ENCODE results near the gene AMELX. TPM values are rescaled to one million over a fixed set of nuclear protein-coding genes. Genes with fewer than 3 reads are reported as not detected.

Gene AMELX
- total RNA-seq, 2 experiments from 2014 or later: not detected

GRCh38 chrX:11272863-11273262 lies 20.4 kb upstream of the AMELX start:
- no peak for DNase-seq
- POLR2A ChIA-PET: no interaction called here
- CTCF ChIA-PET: no interaction called here
- no peaks in the 10 kb centered on the region for H3K27me3 Mint-ChIP-seq
- no peak overlapping the region for H3K27ac Mint-ChIP-seq
- H3K9me3 Mint-ChIP-seq: no peaks in the 10 kb centered on the region
- no peaks in the 10 kb centered on the region for H3K4me1 Mint-ChIP-seq
- H3K36me3 Mint-ChIP-seq (ENCODE audit: low read depth): no peaks in the 10 kb centered on the region
- H3K4me3 Mint-ChIP-seq: no peak overlapping the region

- Mint-ChIP-seq H3K4me3 (no peak overlapping the region), H3K4me1 (no peaks in the 10 kb centered on the region), H3K27me3 (no peaks in the 10 kb centered on the region), H3K36me3 (ENCODE audit: low read depth) (no peaks in the 10 kb centered on the region), H3K27ac (no peak overlapping the region), H3K9me3 (no peaks in the 10 kb centered on the region)
- POLR2A ChIA-PET: no interaction called here
- no peak for DNase-seq
- CTCF ChIA-PET: no interaction called here
Observed at GRCh38 chrX:11273544-11273943, 19.7 kb upstream of the AMELX start.

GRCh38 chrX:11282043-11282442 lies 11.2 kb upstream of the AMELX start:
- Mint-ChIP-seq H3K4me3 (no peak overlapping the region), H3K36me3 (ENCODE audit: low read depth) (no peaks in the 10 kb centered on the region), H3K9me3 (no peaks in the 10 kb centered on the region), H3K27ac (no peak overlapping the region), H3K27me3 (no peaks in the 10 kb centered on the region), H3K4me1 (no peaks in the 10 kb centered on the region)
- CTCF ChIA-PET: no interaction called here
- no peak for DNase-seq
- POLR2A ChIA-PET: no interaction called here

GRCh38 chrX:11285651-11286050 lies 7.6 kb upstream of the AMELX start:
- Mint-ChIP-seq H3K9me3 (no peaks in the 10 kb centered on the region), H3K36me3 (ENCODE audit: low read depth) (no peaks in the 10 kb centered on the region), H3K27me3 (no peaks in the 10 kb centered on the region), H3K4me3 (no peak overlapping the region), H3K27ac (no peak overlapping the region), H3K4me1 (no peaks in the 10 kb centered on the region)
- no peak for DNase-seq
- ChIA-PET POLR2A (no interaction called here), CTCF (no interaction called here)

GRCh38 chrX:11287505-11287904 lies 5.7 kb upstream of the AMELX start:
- Mint-ChIP-seq H3K27me3 (no peaks in the 10 kb centered on the region), H3K27ac (no peak overlapping the region), H3K4me3 (no peak overlapping the region), H3K4me1 (no peaks in the 10 kb centered on the region), H3K36me3 (ENCODE audit: low read depth) (no peaks in the 10 kb centered on the region), H3K9me3 (no peaks in the 10 kb centered on the region)
- ChIA-PET POLR2A (no interaction called here), CTCF (no interaction called here)
- DNase-seq: no peak

GRCh38 chrX:11290416-11291102 lies 2.7 kb upstream of the AMELX start:
- H3K36me3 Mint-ChIP-seq (ENCODE audit: low read depth): no peaks in the 10 kb centered on the region
- no peak overlapping the region for H3K4me3 Mint-ChIP-seq
- H3K4me1 Mint-ChIP-seq: no peaks in the 10 kb centered on the region
- ChIA-PET POLR2A (no interaction called here), CTCF (no interaction called here)
- no peak for DNase-seq
- no peak overlapping the region for H3K27ac Mint-ChIP-seq
- H3K9me3 Mint-ChIP-seq: no peaks in the 10 kb centered on the region
- no peaks in the 10 kb centered on the region for H3K27me3 Mint-ChIP-seq

- Mint-ChIP-seq H3K27me3 (no peaks in the 10 kb centered on the region), H3K4me3 (no peak overlapping the region), H3K27ac (no peak overlapping the region), H3K36me3 (ENCODE audit: low read depth) (no peaks in the 10 kb centered on the region), H3K4me1 (no peaks in the 10 kb centered on the region), H3K9me3 (no peaks in the 10 kb centered on the region)
- POLR2A ChIA-PET: no interaction called here
- DNase-seq: no peak
- CTCF ChIA-PET: no interaction called here
Observed at GRCh38 chrX:11296051-11296450, 2.8 kb downstream of the AMELX start.

GRCh38 chrX:11298600-11298999 lies 5.4 kb downstream of the AMELX start:
- Mint-ChIP-seq H3K9me3 (no peaks in the 10 kb centered on the region), H3K27ac (no peak overlapping the region), H3K36me3 (ENCODE audit: low read depth) (no peaks in the 10 kb centered on the region), H3K4me1 (no peaks in the 10 kb centered on the region), H3K27me3 (no peaks in the 10 kb centered on the region), H3K4me3 (no peak overlapping the region)
- CTCF ChIA-PET: no interaction called here
- POLR2A ChIA-PET: no interaction called here
- DNase-seq: no peak

GRCh38 chrX:11304829-11305228 lies 11.6 kb downstream of the AMELX start:
- no peaks in the 10 kb centered on the region for H3K9me3 Mint-ChIP-seq
- H3K4me1 Mint-ChIP-seq: no peaks in the 10 kb centered on the region
- no peak for DNase-seq
- no peak overlapping the region for H3K4me3 Mint-ChIP-seq
- H3K27ac Mint-ChIP-seq: no peak overlapping the region
- ChIA-PET POLR2A (no interaction called here), CTCF (no interaction called here)
- H3K36me3 Mint-ChIP-seq (ENCODE audit: low read depth): no peaks in the 10 kb centered on the region
- H3K27me3 Mint-ChIP-seq: no peaks in the 10 kb centered on the region

GRCh38 chrX:11305641-11306040 lies 12.4 kb downstream of the AMELX start:
- H3K9me3 Mint-ChIP-seq: no peaks in the 10 kb centered on the region
- CTCF ChIA-PET: no interaction called here
- no peaks in the 10 kb centered on the region for H3K4me1 Mint-ChIP-seq
- no peaks in the 10 kb centered on the region for H3K36me3 Mint-ChIP-seq (ENCODE audit: low read depth)
- no peak overlapping the region for H3K4me3 Mint-ChIP-seq
- H3K27ac Mint-ChIP-seq: no peak overlapping the region
- POLR2A ChIA-PET: interaction anchor here (0.7 kb wide), 1 partner anchor 176 kb away, joined by 3 read pairs; no protein-coding TSS in a partner anchor
- DNase-seq: no peak
- no peaks in the 10 kb centered on the region for H3K27me3 Mint-ChIP-seq

- ChIA-PET POLR2A (no interaction called here), CTCF (no interaction called here)
- no peak for DNase-seq
- no peak overlapping the region for H3K27ac Mint-ChIP-seq
- no peaks in the 10 kb centered on the region for H3K4me1 Mint-ChIP-seq
- H3K27me3 Mint-ChIP-seq: no peaks in the 10 kb centered on the region
- H3K9me3 Mint-ChIP-seq: no peaks in the 10 kb centered on the region
- no peak overlapping the region for H3K4me3 Mint-ChIP-seq
- no peaks in the 10 kb centered on the region for H3K36me3 Mint-ChIP-seq (ENCODE audit: low read depth)
Observed at GRCh38 chrX:11309220-11309619, 16.0 kb downstream of the AMELX start.

GRCh38 chrX:11311706-11312105 lies 18.5 kb downstream of the AMELX start:
- Mint-ChIP-seq H3K4me3 (no peak overlapping the region), H3K9me3 (no peaks in the 10 kb centered on the region), H3K4me1 (no peaks in the 10 kb centered on the region), H3K27ac (no peak overlapping the region), H3K27me3 (no peaks in the 10 kb centered on the region), H3K36me3 (ENCODE audit: low read depth) (no peaks in the 10 kb centered on the region)
- CTCF ChIA-PET: no interaction called here
- POLR2A ChIA-PET: no interaction called here
- DNase-seq: no peak

GRCh38 chrX:11319806-11320520 lies 26.8 kb downstream of the AMELX start:
- CTCF ChIA-PET: no interaction called here
- H3K9me3 Mint-ChIP-seq: no peaks in the 10 kb centered on the region
- POLR2A ChIA-PET: no interaction called here
- H3K27me3 Mint-ChIP-seq: no peaks in the 10 kb centered on the region
- no peak for DNase-seq
- H3K4me3 Mint-ChIP-seq: no peak overlapping the region
- H3K36me3 Mint-ChIP-seq (ENCODE audit: low read depth): no peaks in the 10 kb centered on the region
- no peaks in the 10 kb centered on the region for H3K4me1 Mint-ChIP-seq
- no peak overlapping the region for H3K27ac Mint-ChIP-seq

- ChIA-PET POLR2A (no interaction called here), CTCF (no interaction called here)
- DNase-seq: no peak
- Mint-ChIP-seq H3K27me3 (no peaks in the 10 kb centered on the region), H3K4me1 (no peaks in the 10 kb centered on the region), H3K36me3 (ENCODE audit: low read depth) (no peaks in the 10 kb centered on the region), H3K27ac (no peak overlapping the region), H3K9me3 (no peaks in the 10 kb centered on the region), H3K4me3 (no peak overlapping the region)
Observed at GRCh38 chrX:11321986-11322385, 28.8 kb downstream of the AMELX start.

Data from activated CD4-positive, alpha-beta T cell treated with anti-CD3 and anti-CD28 coated beads, Interleukin-2, amount 10 ng/mL, durations not matched to agents 7 days and 5 days (primary cell).